Activated CD4-positive, alpha-beta T cell treated with anti-CD3 and anti-CD28 coated beads, Interleukin-2, amount 50 U/mL, for 48 hours (primary cell): ENCODE results near the gene TBKBP1.

Experiments
- DNase-seq, 2 experiments: peaks; one replicate each; pipeline ENCODE4 v3.0.0-alpha.2; 2020

Gene TBKBP1

GRCh38 chr17:47700471-47701449 is 6.8 kb downstream of the TBKBP1 start:
- DNase-seq = peak in 1 of 2 experiments; percentile 37

DNA sequence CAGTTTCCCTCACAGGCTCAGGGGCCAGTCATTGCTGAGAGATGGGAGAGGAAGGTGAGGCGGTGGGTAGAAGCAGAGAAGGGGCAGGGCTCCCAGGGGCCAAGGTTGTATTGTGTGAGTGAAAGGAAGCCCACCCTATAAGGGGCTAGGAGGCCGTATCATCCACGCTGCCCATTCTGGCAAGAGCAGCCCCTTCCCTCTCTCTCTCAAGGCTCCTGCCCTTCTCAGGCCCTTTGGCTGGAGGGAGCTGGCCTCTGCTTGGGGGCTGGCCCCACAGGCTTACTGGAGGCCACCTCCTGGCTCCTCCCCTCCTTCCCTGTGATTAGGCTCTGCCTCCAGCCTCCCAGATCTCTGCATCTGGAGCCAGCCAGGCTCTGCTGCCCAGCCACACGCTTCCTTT is 7.6 kb downstream of the TBKBP1 start:
- DNase-seq = no peak

GRCh38 chr17:47702391-47702995 is 8.5 kb downstream of the TBKBP1 start:
- no peak for DNase-seq

DNA sequence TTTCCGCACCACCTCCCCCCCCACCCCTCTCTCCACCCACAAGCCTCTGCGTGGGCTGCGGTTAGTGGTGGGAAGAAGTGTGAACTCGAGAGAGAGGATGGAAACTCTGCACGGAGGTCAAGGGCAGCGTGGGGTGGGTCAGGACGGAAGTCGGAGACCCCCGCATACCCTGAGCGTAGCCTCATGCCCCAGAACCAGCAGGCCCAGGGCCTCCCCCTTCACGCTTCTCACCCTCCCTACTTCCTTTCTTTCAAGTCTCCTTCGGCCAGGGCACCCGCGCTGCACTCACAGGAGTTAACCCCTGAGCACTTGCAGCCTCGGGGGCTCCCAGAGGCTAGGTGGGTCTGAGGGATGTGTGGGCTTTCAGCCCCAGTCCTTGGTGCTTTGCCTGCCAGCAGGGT is 9.2 kb downstream of the TBKBP1 start:
- peak; percentile 49 to 58 for DNase-seq

DNA sequence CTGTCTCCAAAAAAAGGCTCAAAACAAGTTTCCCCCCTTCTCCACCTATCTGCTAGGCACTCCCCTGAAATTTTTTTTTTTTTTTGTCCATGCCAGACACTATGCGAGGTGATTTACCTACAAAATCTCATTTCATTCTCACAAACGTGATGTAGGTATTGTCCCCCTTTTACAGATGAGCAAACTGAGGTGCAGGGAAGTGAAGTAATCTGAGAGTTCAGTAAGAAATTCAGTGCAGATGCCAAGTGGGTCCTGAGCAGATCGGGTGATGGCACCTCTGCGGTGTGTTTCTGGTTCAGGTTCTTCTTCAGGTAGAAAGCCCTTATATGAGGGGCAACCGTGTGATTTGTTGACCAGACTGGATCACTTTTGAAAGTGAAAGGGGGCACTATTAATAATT is 9.7 kb downstream of the TBKBP1 start:
- no peak for DNase-seq

- no peak for DNase-seq
Observed at GRCh38 chr17:47704116-47704515, 10.2 kb downstream of the TBKBP1 start.

GRCh38 chr17:47704736-47705135 is 10.8 kb downstream of the TBKBP1 start:
- DNase-seq = no peak

DNA sequence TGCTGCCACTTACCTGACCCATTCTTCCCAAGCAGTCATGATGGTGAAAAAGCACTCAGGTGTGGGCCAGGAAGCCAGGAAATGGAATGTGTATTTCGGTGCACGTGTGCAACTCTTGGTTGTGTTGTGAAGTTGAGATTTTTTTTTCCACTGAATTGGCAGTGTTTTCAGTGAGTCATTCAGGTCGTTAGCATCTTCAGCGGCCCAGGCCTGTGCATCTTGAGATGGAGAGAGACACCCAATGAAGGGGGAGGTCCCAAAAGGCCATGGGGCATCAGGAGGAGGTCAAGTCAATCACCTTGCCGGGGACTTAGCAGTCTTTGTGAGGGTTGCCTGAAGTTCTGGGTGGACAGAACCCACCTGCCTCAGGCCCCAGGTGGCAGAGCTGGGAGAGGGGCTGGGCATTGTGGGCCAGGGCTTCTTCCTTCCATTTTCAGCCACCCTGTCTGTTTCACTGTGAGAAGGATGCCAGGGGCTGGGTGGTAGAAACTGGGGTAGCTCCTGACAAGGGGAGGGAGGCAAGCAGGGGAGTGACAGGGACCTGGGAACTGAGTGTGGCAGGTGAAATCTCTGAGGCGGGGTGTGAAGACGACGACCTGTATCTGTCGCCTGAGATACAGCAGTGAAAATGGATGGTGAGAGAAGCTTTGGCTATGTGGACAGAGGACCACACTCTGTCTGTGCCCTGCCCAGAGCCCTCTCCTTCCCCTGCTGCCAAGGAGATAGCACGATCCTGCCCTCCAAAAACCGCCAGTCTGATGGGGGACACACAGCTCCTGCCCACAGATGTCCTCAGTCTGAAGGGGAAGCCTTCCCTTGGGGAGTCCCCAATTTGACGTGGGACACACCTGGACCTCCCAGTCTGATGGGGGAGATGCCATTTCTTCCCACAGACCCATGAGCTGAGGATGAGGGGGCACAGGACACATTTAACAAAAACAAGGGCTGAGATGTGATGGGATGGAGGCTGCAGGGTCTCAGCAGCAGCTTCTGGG is 11.9 kb downstream of the TBKBP1 start:
- DNase-seq = peak; percentile 71 to 76

GRCh38 chr17:47707056-47707804 is 13.3 kb downstream of the TBKBP1 start:
- no peak for DNase-seq

DNA sequence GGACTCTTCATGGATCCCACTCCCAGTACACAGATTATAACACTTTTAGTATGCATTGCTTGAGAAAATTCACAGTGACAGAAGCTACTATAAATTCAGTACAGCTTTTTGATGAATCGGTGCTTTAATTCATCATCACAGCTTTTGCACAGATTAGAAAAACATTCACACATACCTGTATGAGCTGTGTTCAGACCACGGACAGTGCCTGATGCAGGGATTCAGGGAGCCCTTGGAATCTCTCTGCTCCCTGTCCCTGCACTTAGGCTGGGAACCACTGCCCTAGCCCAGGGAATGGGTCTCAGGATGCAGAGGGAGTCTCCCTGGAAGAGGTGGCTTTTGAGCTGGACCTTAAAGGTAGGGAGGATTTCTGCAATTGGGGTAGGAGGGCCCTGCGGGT is 13.9 kb downstream of the TBKBP1 start:
- DNase-seq = no peak

DNA sequence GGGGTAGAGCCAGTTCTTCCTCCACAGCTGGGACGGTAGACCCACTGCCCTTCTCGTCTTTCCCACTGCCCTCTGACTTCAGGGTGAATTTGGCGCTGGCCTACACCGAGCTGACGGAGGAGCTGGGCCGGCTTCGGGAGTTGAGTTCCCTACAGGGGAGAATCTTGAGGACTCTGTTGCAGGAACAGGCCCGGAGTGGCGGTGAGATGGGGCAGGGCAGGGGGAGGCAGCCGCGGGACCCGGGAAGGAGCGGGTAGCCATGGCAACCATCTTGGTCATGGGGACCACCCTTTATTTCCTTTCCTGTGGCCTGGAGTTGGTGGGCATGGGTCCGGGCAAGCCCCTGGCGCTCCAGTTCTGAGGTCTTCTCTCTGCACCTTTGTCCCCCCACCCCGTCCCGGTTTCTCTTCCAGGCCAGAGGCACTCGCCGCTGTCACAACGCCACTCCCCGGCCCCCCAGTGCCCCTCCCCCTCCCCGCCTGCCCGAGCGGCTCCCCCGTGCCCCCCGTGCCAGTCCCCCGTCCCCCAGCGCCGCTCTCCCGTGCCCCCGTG is 14.4 kb downstream of the TBKBP1 start:
- no peak for DNase-seq

DNA sequence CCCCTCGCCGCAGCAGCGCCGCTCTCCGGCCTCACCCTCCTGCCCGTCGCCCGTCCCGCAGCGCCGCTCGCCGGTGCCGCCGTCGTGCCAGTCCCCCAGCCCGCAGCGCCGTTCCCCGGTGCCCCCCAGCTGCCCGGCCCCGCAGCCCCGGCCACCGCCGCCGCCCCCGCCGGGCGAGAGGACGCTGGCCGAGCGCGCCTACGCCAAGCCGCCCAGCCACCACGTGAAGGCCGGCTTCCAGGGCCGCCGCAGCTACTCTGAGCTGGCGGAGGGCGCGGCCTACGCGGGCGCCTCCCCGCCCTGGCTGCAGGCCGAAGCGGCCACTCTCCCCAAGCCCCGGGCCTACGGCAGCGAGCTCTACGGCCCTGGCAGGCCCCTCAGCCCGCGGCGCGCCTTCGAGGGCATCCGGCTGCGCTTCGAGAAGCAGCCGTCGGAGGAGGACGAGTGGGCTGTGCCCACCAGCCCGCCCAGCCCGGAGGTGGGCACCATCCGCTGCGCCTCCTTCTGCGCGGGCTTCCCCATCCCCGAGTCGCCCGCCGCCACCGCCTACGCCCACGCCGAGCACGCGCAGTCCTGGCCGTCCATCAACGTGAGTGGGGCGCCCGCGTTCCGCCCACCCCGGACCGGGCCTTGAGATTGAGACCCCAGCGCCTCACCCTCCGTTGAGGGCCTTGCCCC is 15.0 kb downstream of the TBKBP1 start:
- no peak for DNase-seq

GRCh38 chr17:47709594-47709993 is 15.6 kb downstream of the TBKBP1 start:
- no peak for DNase-seq

- DNase-seq = no peak
Observed at GRCh38 chr17:47711366-47712099, 17.6 kb downstream of the TBKBP1 start.

DNA sequence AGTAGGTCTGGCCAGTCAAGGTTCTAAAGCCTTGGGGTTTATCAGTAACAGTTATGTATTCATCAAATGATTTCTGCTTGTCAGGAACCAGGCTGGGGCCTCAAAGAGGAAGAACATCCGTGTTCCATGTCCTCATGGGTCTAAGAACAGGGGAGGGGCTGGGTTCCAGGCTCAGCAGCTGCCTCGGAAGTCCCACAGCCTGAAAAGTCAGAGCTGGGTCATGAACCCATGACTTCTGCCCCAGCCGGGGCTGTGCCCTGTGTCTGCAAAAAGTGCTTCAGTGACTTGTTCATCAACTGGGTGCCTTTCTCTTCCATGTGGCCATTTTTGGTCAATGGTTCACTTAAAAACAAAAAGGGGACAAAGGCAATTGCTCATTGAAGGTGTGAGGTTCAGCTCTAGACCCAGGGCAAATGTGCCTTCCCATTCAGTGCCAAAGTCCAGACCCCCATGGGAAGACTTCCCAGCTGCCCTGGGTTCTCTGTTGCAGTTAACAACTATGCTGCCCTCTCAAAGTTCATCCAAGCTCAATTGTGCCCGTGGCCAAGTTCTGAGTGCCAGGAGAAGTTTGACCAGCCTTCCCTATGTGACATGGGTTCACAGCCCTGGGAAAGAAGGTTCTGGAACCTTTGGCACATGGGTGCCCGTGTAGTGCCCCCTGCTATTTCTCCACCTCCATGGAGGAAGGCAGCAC is 18.5 kb downstream of the TBKBP1 start:
- DNase-seq = no peak

GRCh38 chr17:47713980-47714700 is 20.2 kb downstream of the TBKBP1 start:
- no peak for DNase-seq

- DNase-seq = no peak
Observed at GRCh38 chr17:47714773-47715396, 20.9 kb downstream of the TBKBP1 start.

DNA sequence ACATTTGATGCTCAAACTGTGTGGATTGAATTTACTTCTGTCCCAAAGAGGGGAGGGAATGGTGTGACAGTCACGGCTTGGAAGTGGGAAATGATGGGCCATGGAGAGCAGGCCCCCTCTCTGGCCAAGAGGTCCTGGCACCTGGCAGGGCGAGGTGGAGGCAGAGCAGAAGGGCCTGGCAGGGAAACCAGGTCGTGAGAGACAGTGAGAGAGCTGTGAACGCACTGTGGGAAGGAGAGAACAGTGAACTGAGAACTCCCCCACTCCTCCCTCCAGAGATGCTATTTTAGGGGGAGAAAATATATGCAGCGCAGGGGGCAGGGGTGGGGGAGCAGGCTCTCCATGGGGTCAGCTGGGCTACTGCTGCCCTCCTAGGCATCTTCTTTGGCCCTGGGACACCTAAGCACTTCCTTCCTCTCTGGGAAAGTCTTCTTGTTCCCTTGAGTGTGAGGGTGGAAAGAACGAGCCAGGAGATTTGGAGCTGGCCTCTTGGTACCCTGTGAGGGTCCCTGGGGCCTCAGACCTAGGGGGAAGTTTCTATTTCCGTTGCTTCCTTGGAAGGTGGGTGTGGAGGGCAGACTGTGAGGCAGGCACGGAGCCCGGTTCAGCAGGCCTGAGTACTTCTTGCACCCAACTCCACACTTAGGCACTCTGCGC is 21.8 kb downstream of the TBKBP1 start:
- no peak for DNase-seq
